Body of pancreas (tissue), 4 donors: ENCODE data around the gene SLC4A3. TPM values are rescaled to one million over a fixed set of nuclear protein-coding genes. Genes with fewer than 3 reads are reported as not detected.

Experiments used
- ATAC-seq: fragments of 150-250 bp; one replicate; pipeline ENCODE4 v1.9.1; 2016
- DNase-seq, 4 donors: peaks; one replicate each; pipeline ENCODE4 v3.0.0-alpha.2; 2019
- H3K27ac ChIP-seq, 4 donors: fragments of 200-600 bp; sonication (generic); 1 replicate in 3 of 4; 2 replicates in 1 of 4; pipeline versions ENCODE4 v1.5.1 to v1.6.1; 2016 to 2019; ENCODE audit warnings: mild to moderate bottlenecking in 1 of 4, mixed read lengths in 1 of 4, moderate library complexity in 1 of 4
- H3K27me3 ChIP-seq, 2 donors: fragments of 200-600 bp; sonication (generic); one replicate each; pipeline ENCODE4 v1.6.0; 2016; ENCODE audit warnings: mild to moderate bottlenecking in 1 of 2
- H3K36me3 ChIP-seq, 2 donors: fragments of 200-600 bp; sonication (generic); replicated peaks in 1 of 2; 2 replicates each; pipeline ENCODE4 v1.5.1; 2016; ENCODE audit warnings: low read depth in 2 of 2; ENCODE audit not compliant: insufficient read depth in 1 of 2
- H3K4me1 ChIP-seq: fragments of 200-600 bp; sonication (generic); one replicate; pipeline ENCODE4 v1.6.0; 2016
- H3K4me3 ChIP-seq, 2 donors: fragments of 200-600 bp; sonication (generic); 1 replicate in 1 of 2; 2 replicates in 1 of 2; pipeline ENCODE4 v1.5.1; 2016 to 2019
- H3K9me3 ChIP-seq, 3 donors: fragments of 200-600 bp; sonication (generic); 1 replicate in 2 of 3; 2 replicates in 1 of 3; pipeline ENCODE4 v1.5.1; 2016
- CTCF ChIP-seq, 7 experiments: fragments of 450-650 bp in 4 of 7; fragments of 200-600 bp in 3 of 7; sonication (generic) in 3 of 7; IDR thresholded peaks; one replicate each; pipeline ENCODE4 v1.5.1; 2016 to 2019; ENCODE audit warnings: antibody characterized with exemption in 7 of 7
- POLR2A ChIP-seq, 3 donors: fragments of 450-650 bp; IDR thresholded peaks; one replicate each; pipeline ENCODE4 v1.6.1; 2016; ENCODE audit warnings: antibody characterized with exemption in 3 of 3, mild to moderate bottlenecking in 2 of 3
- WGBS, 2 donors: methylation state at CpG; one replicate each; pipeline ENCODE4 v1.1.5; 2017; 5-methylcytosine and 5-hydroxymethylcytosine counted together
- intact Hi-C: fragments of 100-400 bp; cut with DNase I; formaldehyde crosslinking; loops from one replicate; pipeline ENCODE4 v1.15.1; 2023
- total RNA-seq, 2 donors: library from RNA; depleted of rRNA; stranded (reverse); fragments of >200 nt; gene quantifications; one replicate each; pipeline ENCODE4 v1.1.0, GENCODE V29; 2016

SLC4A3 gene
- total RNA-seq, 2 donors from 2014 or later = 2.6 to 10.9 TPM

- H3K4me1 ChIP-seq = no peaks in the 10 kb centered on the region
- peaks cover 0 to 5% (median 0%) of the 10 kb centered on the region in 3 donors for H3K9me3 ChIP-seq
- H3K36me3 ChIP-seq = no peaks in the 10 kb centered on the region
- H3K4me3 ChIP-seq = no peak overlapping the region
- ATAC-seq = no peak
- H3K27me3 ChIP-seq = no peaks in the 10 kb centered on the region
- H3K27ac ChIP-seq = no peak overlapping the region
- intact Hi-C loops = no loop called here
- TF ChIP-seq CTCF (IDR thresholded peaks at IDR 0.05) (no peak), POLR2A (IDR thresholded peaks at IDR 0.05) (no peak)
- DNase-seq = no peak
- 71 to 76% methylated on average over 11 of the region's 11 CpGs for WGBS, 2 donors
Observed at GRCh38 chr2:219663116-219663762, 35.8 kb downstream of the SLC4A3 start.

GRCh38 chr2:219664041-219664440, 36.6 kb downstream of the SLC4A3 start:
- WGBS, 2 donors = 91 to 92% methylated on average over 5 of the region's 5 CpGs
- intact Hi-C loops = no loop called here

GRCh38 chr2:219664944-219665343, 37.5 kb downstream of the SLC4A3 start:
- WGBS, 2 donors = 41 to 44% methylated on average over 4 of the region's 4 CpGs
- H3K4me1 ChIP-seq = no peaks in the 10 kb centered on the region

More at GRCh38 chr2:219664041-219664440, 36.6 kb downstream of the SLC4A3 start:
- TF ChIP-seq CTCF (IDR thresholded peaks at IDR 0.05) = no peak
- no peak for TF ChIP-seq POLR2A (IDR thresholded peaks at IDR 0.05)
- Histone ChIP-seq H3K27ac (no peak overlapping the region), H3K9me3 (peaks cover 0 to 5% (median 0%) of the 10 kb centered on the region in 3 donors), H3K4me3 (no peak overlapping the region), H3K4me1 (no peaks in the 10 kb centered on the region), H3K27me3 (no peaks in the 10 kb centered on the region), H3K36me3 (no peaks in the 10 kb centered on the region)
- no peak for ATAC-seq
- DNase-seq = no peak

GRCh38 chr2:219665926-219666325, 38.5 kb downstream of the SLC4A3 start:
- Histone ChIP-seq H3K27me3 (no peaks in the 10 kb centered on the region), H3K4me3 (no peak overlapping the region), H3K9me3 (peaks cover 0 to 5% (median 0%) of the 10 kb centered on the region in 3 donors), H3K4me1 (no peaks in the 10 kb centered on the region), H3K27ac (no peak overlapping the region), H3K36me3 (no peaks in the 10 kb centered on the region)
- no peak for ATAC-seq
- WGBS, 2 donors = 66 to 72% methylated on average over 6 of the region's 6 CpGs
- intact Hi-C loops = no loop called here
- TF ChIP-seq POLR2A (IDR thresholded peaks at IDR 0.05) (no peak), CTCF (IDR thresholded peaks at IDR 0.05) (no peak)
- DNase-seq = no peak

More at GRCh38 chr2:219664944-219665343, 37.5 kb downstream of the SLC4A3 start:
- H3K27me3 ChIP-seq = no peaks in the 10 kb centered on the region
- DNase-seq (peak in 1 of 4 donors; percentile 22), ATAC-seq (no peak)
- H3K4me3 ChIP-seq = no peak overlapping the region
- no peak for TF ChIP-seq POLR2A (IDR thresholded peaks at IDR 0.05)
- no peaks in the 10 kb centered on the region for H3K36me3 ChIP-seq
- H3K27ac ChIP-seq = no peak overlapping the region
- intact Hi-C loops = no loop called here
- peaks cover 0 to 5% (median 0%) of the 10 kb centered on the region in 3 donors for H3K9me3 ChIP-seq

GRCh38 chr2:219668316-219668715, 40.9 kb downstream of the SLC4A3 start:
- H3K4me1 ChIP-seq = no peaks in the 10 kb centered on the region
- no peaks in the 10 kb centered on the region for H3K27me3 ChIP-seq
- WGBS, 2 donors = 80 to 95% methylated on average over 12 to 15 of the region's 15 CpGs
- TF ChIP-seq POLR2A (IDR thresholded peaks at IDR 0.05) = no peak
- TF ChIP-seq CTCF (IDR thresholded peaks at IDR 0.05) = no peak
- no peak overlapping the region for H3K27ac ChIP-seq
- intact Hi-C loops = no loop called here
- H3K9me3 ChIP-seq = no peaks in the 10 kb centered on the region
- no peaks in the 10 kb centered on the region for H3K36me3 ChIP-seq
- H3K4me3 ChIP-seq = no peak overlapping the region
- DNase-seq (no peak), ATAC-seq (no peak)
